OCI-LY1 (cell line): ENCODE results near the gene APOA1.

Experiments used
- EZH2 ChIP-seq: fragments of 200-600 bp; sonication (generic), shearing (Covaris generic); IDR thresholded peaks from 2 replicates; pipeline ENCODE4 v1.8.0; 2017; ENCODE audit warnings: borderline replicate concordance, mixed run types, mild to moderate bottlenecking, antibody characterized with exemption, low read length, moderate library complexity, mixed read lengths
- TF ChIP-seq, protein P1 (sequence below): fragments of 200-600 bp; sonication (generic), shearing (Covaris generic); IDR thresholded peaks from 2 replicates; pipeline ENCODE4 v1.5.1; 2017; ENCODE audit warnings: mild to moderate bottlenecking, antibody characterized with exemption, low read length, moderate library complexity, mixed read lengths

DNA sequence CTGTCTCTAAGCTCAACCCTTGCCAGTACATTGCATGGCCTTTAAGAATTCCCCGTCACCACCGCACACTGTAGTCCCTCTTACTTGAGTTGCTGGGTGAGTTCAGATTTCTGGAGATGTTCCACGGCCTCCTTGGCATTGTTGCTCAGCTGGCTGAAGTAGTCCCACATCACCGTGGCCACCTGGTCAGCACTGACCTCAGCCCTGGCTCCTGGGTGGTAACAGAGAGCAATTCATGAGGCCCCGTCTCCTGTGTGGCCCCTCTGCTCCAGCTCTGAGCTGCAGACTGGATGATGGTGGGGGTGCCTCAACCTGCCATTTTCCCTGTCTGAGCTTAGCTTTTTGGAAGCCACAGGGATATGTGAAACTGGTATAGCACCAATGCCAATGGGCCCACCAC is 14.8 kb downstream of the APOA1 start:
- TF ChIP-seq, protein P1, sequence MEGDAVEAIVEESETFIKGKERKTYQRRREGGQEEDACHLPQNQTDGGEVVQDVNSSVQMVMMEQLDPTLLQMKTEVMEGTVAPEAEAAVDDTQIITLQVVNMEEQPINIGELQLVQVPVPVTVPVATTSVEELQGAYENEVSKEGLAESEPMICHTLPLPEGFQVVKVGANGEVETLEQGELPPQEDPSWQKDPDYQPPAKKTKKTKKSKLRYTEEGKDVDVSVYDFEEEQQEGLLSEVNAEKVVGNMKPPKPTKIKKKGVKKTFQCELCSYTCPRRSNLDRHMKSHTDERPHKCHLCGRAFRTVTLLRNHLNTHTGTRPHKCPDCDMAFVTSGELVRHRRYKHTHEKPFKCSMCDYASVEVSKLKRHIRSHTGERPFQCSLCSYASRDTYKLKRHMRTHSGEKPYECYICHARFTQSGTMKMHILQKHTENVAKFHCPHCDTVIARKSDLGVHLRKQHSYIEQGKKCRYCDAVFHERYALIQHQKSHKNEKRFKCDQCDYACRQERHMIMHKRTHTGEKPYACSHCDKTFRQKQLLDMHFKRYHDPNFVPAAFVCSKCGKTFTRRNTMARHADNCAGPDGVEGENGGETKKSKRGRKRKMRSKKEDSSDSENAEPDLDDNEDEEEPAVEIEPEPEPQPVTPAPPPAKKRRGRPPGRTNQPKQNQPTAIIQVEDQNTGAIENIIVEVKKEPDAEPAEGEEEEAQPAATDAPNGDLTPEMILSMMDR, result no peak
- TF ChIP-seq EZH2, result no peak
